ENCODE measurements around the gene DNAH5. TPM values are rescaled to one million over a fixed set of nuclear protein-coding genes. Genes with fewer than 3 reads are reported as not detected.

DNAH5 gene
- total and polyA plus RNA-seq, 2 of the 8 experiments (the other 6 are each of a cell fraction or from before 2014, with no cell fraction given) = 0.30 to 0.73 TPM

DNA sequence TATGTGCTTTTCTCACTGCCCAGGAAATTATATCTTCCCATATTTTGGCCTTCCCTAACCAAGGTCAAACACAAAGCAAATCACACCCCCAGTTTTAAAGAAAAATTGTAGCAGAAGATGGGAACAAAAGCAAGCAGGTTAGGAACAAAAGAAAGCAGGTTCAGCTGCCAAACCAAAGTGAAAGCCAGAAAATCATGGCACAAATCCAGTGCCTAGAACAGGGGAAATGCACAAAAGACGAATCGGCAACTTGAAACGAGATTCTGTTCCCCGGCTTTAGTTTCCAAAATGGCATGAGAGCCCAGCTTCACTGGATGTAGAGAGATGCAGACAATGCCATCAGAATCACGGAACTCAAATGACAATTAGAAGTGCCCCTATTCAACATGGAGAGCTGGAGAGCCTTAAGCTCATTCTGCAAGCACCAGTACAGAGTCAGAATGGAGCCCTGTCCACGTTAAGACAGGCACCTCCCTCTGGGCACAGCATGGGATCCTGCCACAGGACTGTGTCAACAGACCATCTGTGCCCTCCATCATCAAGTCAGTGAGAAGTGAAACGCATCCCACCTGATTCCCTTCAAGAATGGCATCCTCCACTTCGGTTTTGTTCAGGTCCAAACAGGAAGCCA is 13.8 kb downstream of the DNAH5 start:
- H3K9ac ChIP-seq (replicated peaks in 1 of 4; ENCODE audit: extremely low read depth in 1 of 4, low read depth in 3 of 4, low read length in 3 of 4) = no peak overlapping the region
- TF ChIP-seq POLR2A (IDR thresholded peaks at IDR 0.05; ENCODE audit: control extremely low read depth in 1 of 2, low read depth in 2 of 2, low read length in 2 of 2) = no peak
- H3K14ac ChIP-seq (ENCODE audit: insufficient read length) = no peak overlapping the region
- WGBS, 2 experiments (ENCODE audit: extremely low coverage in 1 of 2, insufficient coverage in 1 of 2, insufficient read length in 1 of 2, insufficient replicate concordance in 2 of 2, low coverage in 1 of 2, low lambda C conversion rate in 2 of 2, missing lambda C conversion rate in 1 of 2) = 88% methylated on average over 8 of the region's 8 CpGs; no CpG with 5 or more reads in 1 of the 2 experiments
- no peak overlapping the region for H3K4me3 ChIP-seq (ENCODE audit: extremely low read depth in 1 of 4, insufficient read depth in 2 of 4, low read depth in 3 of 4, low read length in 4 of 4)
- no peak overlapping the region for H4K5ac ChIP-seq (ENCODE audit: insufficient read length, low read depth, low read length)
- no peaks in the 10 kb centered on the region; a peak in 1 of 8 replicates for H3K36me3 ChIP-seq (ENCODE audit: control insufficient read depth in 2 of 4, insufficient read depth in 4 of 4, low read length in 3 of 4)
- no peaks in the 10 kb centered on the region for H4K20me1 ChIP-seq (replicated peaks in 1 of 2; ENCODE audit: control insufficient read depth in 1 of 2, insufficient read depth in 2 of 2, low read length in 2 of 2)
- H3K27ac ChIP-seq (ENCODE audit: low read depth, low read length) = no peak overlapping the region
- no peak overlapping the region for H3K23ac ChIP-seq (ENCODE audit: insufficient read length)
- POLR2A ChIA-PET (ENCODE audit: partially characterized antibody) = no interaction called here
- H3K9me3 ChIP-seq (ENCODE audit: insufficient read depth in 2 of 2, low read depth in 1 of 2, low read length in 1 of 2) = peaks cover 0 to 3% of the 10 kb centered on the region in 2 experiments; a peak in 1 of 4 replicates
- no peak overlapping the region for H3K4me2 ChIP-seq (ENCODE audit: insufficient read depth in 1 of 2, low read depth in 2 of 2, low read length in 2 of 2)
- DNase-seq (ENCODE audit: low read depth in 1 of 2, low spot score in 2 of 2) (no peak), FAIRE-seq (no peak)
- no peak overlapping the region for H2AK5ac ChIP-seq (ENCODE audit: low read depth, low read length)
- H4K8ac ChIP-seq (ENCODE audit: extremely low read depth, insufficient read depth, low read length) = no peak overlapping the region
- no peak overlapping the region for H2BK120ac ChIP-seq (replicated peaks; ENCODE audit: low read depth, low read length)
- no peak overlapping the region for H3K56ac ChIP-seq (replicated peaks; ENCODE audit: insufficient read length, low read depth, low read length)
- H2AFZ ChIP-seq (ENCODE audit: low read length) = no peak overlapping the region
- H3K18ac ChIP-seq (ENCODE audit: extremely low read depth, low read length) = no peak overlapping the region
- H4K91ac ChIP-seq (replicated peaks; ENCODE audit: insufficient read length, low read length) = no peak overlapping the region
- no peaks in the 10 kb centered on the region for H3K4me1 ChIP-seq (replicated peaks in 1 of 4; ENCODE audit: control insufficient read depth in 3 of 4, insufficient read depth in 4 of 4, low read length in 3 of 4)
- no peak overlapping the region for H2BK20ac ChIP-seq (ENCODE audit: low read length)
- H3K79me1 ChIP-seq (ENCODE audit: low read depth, low read length) = no peaks in the 10 kb centered on the region
- H3K27me3 ChIP-seq (replicated peaks in 1 of 4; ENCODE audit: control insufficient read depth in 3 of 4, extremely low read depth in 1 of 4, insufficient read depth in 3 of 4, low read length in 3 of 4) = no peaks in the 10 kb centered on the region
- H2BK5ac ChIP-seq (ENCODE audit: low read depth, low read length) = no peak overlapping the region
- CTCF ChIA-PET (ENCODE audit: partially characterized antibody) = interaction anchor here (1.6 kb wide), 1 partner anchor 11 kb away, joined by 3 read pairs; no protein-coding TSS in a partner anchor
- H2BK12ac ChIP-seq (ENCODE audit: low read depth, low read length) = no peak overlapping the region
- no peak overlapping the region for H2BK15ac ChIP-seq (ENCODE audit: low read length)
- no peak overlapping the region for H3K4ac ChIP-seq (replicated peaks; ENCODE audit: insufficient read length, low read depth, low read length)
- no peaks in the 10 kb centered on the region for H3K79me2 ChIP-seq (ENCODE audit: control insufficient read depth in 1 of 2, insufficient read depth in 2 of 2, low read length in 2 of 2)
- H3K23me2 ChIP-seq (ENCODE audit: low read depth, low read length) = no peaks in the 10 kb centered on the region

All from H1 (cell line).